ENCODE data around the gene MYO5B.

Gene MYO5B

DNA sequence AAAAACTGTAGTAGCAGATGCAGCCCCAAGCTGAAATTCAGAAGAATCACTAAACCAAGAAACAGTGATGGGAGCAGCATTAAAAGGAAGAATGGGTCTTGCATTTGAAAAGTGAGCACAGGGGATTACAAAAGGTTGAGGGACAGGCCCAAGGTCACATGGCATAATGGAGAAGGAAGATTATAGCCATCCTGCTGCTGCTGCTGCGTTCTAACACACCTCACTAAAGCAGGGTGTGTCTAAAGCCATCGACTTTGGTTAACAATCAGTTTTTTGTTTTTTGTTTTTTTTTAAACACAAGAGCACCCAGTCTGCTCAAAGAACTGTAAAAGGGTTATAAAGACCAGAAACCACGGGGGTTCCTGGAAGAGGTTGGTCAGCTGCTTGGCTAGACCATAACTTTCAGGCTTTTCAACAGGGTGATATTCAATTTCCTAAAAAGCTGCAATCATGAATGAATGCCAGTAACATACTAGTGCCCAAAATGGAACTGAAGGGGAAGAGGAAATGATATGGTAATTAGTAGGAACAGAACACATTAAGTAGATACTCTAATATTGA is 102.6 kb downstream of the MYO5B start:
- DNase-seq (ENCODE audit: low read depth) = no peak
- H3K4me3 ChIP-seq (ENCODE audit: control insufficient read depth, low read depth, low read length) = no peak overlapping the region
- TF ChIP-seq, protein P1, sequence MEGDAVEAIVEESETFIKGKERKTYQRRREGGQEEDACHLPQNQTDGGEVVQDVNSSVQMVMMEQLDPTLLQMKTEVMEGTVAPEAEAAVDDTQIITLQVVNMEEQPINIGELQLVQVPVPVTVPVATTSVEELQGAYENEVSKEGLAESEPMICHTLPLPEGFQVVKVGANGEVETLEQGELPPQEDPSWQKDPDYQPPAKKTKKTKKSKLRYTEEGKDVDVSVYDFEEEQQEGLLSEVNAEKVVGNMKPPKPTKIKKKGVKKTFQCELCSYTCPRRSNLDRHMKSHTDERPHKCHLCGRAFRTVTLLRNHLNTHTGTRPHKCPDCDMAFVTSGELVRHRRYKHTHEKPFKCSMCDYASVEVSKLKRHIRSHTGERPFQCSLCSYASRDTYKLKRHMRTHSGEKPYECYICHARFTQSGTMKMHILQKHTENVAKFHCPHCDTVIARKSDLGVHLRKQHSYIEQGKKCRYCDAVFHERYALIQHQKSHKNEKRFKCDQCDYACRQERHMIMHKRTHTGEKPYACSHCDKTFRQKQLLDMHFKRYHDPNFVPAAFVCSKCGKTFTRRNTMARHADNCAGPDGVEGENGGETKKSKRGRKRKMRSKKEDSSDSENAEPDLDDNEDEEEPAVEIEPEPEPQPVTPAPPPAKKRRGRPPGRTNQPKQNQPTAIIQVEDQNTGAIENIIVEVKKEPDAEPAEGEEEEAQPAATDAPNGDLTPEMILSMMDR (IDR thresholded peaks at IDR 0.05; ENCODE audit: control insufficient read depth, insufficient read depth, low read depth, low read length, missing control alignments) = no peak

DNA sequence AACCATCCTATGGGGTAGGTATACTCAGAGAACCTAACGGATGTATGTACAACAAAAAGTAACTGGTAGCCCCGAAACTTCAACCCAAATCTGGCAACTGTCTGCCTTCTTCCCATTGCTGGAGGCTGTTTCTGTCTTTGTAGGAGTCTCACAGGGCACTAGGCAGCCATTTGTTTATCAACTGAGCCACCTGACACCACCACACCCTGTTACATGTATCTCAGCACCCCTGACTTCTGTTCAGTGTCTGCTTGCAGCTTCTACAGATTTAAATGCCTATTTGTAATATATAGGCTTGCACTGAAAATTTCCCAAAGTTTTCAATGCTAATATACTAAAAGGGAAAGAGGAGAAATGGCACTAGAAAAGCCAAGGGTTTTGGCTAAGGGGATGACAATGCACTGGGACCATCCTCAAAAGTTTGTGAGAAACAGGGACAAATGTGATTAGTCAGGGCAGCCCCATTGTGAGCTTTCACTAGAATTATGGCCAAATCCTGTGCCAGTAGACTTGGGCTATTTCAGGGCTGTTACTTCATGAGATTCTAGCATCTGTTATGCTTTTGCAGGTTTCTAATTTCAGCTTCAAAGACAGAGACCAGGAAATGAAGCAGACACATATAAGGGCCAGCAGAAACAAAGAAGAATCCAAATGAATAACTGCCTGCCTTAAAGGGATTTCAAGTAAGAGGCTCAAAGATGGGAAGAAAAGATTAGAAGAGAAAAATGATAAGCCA is 103.3 kb downstream of the MYO5B start:
- TF ChIP-seq, protein P1 (IDR thresholded peaks at IDR 0.05; ENCODE audit: control insufficient read depth, insufficient read depth, low read depth, low read length, missing control alignments) = no peak
- DNase-seq (ENCODE audit: low read depth) = no peak
- no peak overlapping the region for H3K4me3 ChIP-seq (ENCODE audit: control insufficient read depth, low read depth, low read length)

DNA sequence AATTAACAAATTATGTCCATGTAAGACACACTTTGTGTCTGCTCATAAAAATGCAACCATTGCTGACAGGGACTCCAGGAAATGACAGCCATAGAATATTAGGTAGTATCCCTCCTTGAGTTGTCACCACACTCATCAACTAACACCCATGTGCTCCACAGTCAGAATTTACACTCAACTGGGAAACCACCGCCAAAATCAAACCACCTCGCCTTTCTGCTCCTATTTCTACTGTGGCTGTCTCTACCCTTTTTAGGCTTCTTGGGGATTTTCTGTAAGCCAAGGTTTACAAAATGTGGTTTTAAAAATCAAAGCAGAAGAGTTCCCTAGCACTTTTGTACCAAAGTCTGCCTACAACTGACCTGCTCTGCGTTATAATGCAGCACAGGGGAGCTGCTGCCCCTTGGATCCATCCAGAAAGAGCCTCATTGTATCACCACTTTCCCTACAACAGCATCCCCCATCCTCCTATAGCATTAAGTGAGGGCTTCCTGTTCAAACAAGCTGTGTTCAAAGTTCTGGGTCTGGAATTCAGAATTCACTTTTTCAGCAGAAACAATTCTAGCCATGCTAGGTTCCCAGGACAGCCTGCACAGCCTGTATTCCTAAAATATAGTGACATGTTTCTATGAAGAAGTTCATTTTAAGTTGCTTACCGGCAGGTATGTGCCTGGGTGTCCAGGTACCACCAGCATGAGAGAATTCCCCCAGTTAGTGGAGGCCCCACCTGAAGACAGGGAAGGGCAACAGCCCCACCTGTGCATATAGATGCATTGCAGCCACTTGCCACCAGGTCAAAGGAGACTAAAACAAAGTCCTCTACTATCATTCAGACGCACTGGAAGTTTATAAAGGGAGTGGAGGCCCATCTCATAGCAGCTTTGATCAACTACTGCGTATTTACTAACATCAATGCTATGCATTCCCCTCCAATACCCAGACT is 104.3 kb downstream of the MYO5B start:
- H3K4me3 ChIP-seq (ENCODE audit: control insufficient read depth, low read depth, low read length) = no peak overlapping the region
- TF ChIP-seq, protein P1 (IDR thresholded peaks at IDR 0.05; ENCODE audit: control insufficient read depth, insufficient read depth, low read depth, low read length, missing control alignments) = no peak
- no peak for DNase-seq (ENCODE audit: low read depth)

DNA sequence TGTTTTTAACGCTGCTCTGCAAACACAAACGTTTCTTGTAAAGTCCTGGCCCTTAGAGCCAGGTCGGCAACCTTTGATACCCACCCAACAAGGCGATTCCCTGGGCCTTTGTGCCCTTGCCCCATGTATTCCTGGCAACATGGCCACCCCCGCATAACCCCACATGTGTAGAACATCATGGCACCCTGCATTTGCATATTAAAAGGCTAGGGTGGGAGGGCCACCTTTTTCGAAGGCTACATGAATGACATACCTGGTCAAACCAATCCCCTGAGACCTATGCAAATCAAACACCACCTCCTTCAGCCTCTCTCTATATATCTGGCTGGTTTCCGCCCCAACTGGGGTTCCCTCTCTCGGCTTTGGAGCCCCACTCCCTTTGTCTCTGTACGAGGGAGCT is 105.2 kb downstream of the MYO5B start:
- DNase-seq (ENCODE audit: low read depth) = no peak
- no peak overlapping the region for H3K4me3 ChIP-seq (ENCODE audit: control insufficient read depth, low read depth, low read length)
- TF ChIP-seq, protein P1 (IDR thresholded peaks at IDR 0.05; ENCODE audit: control insufficient read depth, insufficient read depth, low read depth, low read length, missing control alignments) = no peak

DNA sequence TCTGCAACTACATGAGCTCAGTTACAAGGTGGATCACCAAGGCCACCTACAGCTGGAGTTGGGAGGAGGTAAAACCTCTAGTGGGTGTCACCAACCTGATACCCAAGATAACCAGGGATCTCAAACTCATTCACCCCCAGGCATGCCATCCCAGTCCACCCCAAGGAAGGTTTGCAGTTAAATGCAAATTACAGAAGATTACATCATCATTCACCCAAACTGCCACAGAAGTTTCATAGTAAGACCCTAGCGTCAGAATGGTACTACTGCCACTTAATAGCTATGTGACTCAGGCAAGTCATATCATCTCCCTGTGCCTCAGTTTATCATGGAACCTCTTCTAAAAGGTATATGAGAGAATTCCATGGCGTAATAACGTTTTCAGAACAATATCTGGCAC is 111.2 kb downstream of the MYO5B start:
- no peak for DNase-seq (ENCODE audit: low read depth)
- no peak overlapping the region for H3K4me3 ChIP-seq (ENCODE audit: control insufficient read depth, low read depth, low read length)
- TF ChIP-seq, protein P1 (IDR thresholded peaks at IDR 0.05; ENCODE audit: control insufficient read depth, insufficient read depth, low read depth, low read length, missing control alignments) = no peak

DNA sequence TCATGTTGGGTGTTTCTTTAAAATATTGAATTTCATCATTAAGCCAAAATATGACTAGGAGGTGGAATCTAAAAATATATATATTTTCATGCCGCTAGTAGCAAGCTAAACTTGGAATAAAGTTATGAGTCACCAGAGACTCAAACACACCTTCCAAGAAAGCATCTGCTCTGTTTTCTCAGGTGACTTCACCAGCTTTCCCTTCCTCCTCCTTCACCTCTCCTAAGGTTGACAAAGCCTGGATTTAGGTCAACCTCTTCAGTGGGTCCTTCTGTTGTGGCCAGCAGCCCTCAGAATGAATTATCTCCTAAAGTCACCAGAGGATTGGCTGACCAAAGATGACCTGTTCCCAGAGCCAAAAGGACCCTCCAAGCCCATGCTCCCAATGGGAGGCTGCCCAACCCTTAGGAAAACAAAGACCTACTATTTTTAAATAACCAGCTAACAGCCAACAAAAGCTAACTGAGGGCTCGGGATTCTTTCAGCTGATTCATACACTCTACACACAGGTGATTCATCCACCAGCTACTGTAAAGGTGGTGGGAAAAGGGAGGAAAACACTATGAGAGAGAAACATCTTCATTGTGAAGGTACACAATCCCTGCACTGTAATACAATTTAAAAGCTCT is 113.9 kb downstream of the MYO5B start:
- H3K4me3 ChIP-seq (ENCODE audit: control insufficient read depth, low read depth, low read length) = no peak overlapping the region
- no peak for DNase-seq (ENCODE audit: low read depth)
- TF ChIP-seq, protein P1 (IDR thresholded peaks at IDR 0.05; ENCODE audit: control insufficient read depth, insufficient read depth, low read depth, low read length, missing control alignments) = no peak

All from AG09309 (cell line).